Islet precursor cell (in vitro differentiated cells): ENCODE measurements around the gene TFAP2C.
"Not testable (repeated sequence)": the region's sequence is repeated elsewhere in the genome, so short reads cannot be mapped to it uniquely, and the experiment has no call there.

Experiments
- DNase-seq: peaks from one replicate; pipeline ENCODE4 v3.0.0-alpha.2; 2018

Gene TFAP2C

GRCh38 chr20:56617489-56617888 is 11.6 kb upstream of the TFAP2C start:
- peak; percentile 22 for DNase-seq

GRCh38 chr20:56621730-56622129 is 7.4 kb upstream of the TFAP2C start:
- no peak for DNase-seq

- not testable (repeated sequence) for DNase-seq
These were observed 5.2 kb upstream of the TFAP2C start for GRCh38 chr20:56623930-56624329.

- DNase-seq: peak; percentile 76
These were observed 4.1 kb upstream of the TFAP2C start for GRCh38 chr20:56624786-56625681.

- no peak for DNase-seq
These were observed 3.3 kb upstream of the TFAP2C start for GRCh38 chr20:56625837-56626236.

- peak; percentile 89 for DNase-seq
These were observed 2.6 kb upstream of the TFAP2C start for GRCh38 chr20:56626367-56627121.

GRCh38 chr20:56627122-56628014 is 1.7 kb upstream of the TFAP2C start:
- peak; percentile 73 for DNase-seq

- DNase-seq: peak; percentile 83
These were observed 862 bp upstream of the TFAP2C start for GRCh38 chr20:56628015-56628872.

GRCh38 chr20:56629464-56630085 is 469 bp downstream of the TFAP2C start:
- no peak for DNase-seq

- DNase-seq: peak; percentile 95
These were observed 984 bp downstream of the TFAP2C start for GRCh38 chr20:56630086-56630493.

- peak; percentile 80 for DNase-seq
These were observed 1.6 kb downstream of the TFAP2C start for GRCh38 chr20:56630506-56631317.

- DNase-seq: peak; percentile 65
These were observed 2.3 kb downstream of the TFAP2C start for GRCh38 chr20:56631318-56631989.

- DNase-seq: no peak
These were observed 2.9 kb downstream of the TFAP2C start for GRCh38 chr20:56631990-56632327.

- DNase-seq: no peak
These were observed 5.2 kb downstream of the TFAP2C start for GRCh38 chr20:56634307-56634706.

GRCh38 chr20:56634735-56635385 is 5.8 kb downstream of the TFAP2C start:
- DNase-seq: no peak

GRCh38 chr20:56636716-56637115 is 7.6 kb downstream of the TFAP2C start:
- DNase-seq: no peak

- DNase-seq: no peak
These were observed 8.5 kb downstream of the TFAP2C start for GRCh38 chr20:56637576-56637975.

GRCh38 chr20:56646599-56646998 is 17.5 kb downstream of the TFAP2C start:
- no peak for DNase-seq

- DNase-seq: no peak
These were observed 24.1 kb downstream of the TFAP2C start for GRCh38 chr20:56653211-56653610.

GRCh38 chr20:56656632-56657031 is 27.5 kb downstream of the TFAP2C start:
- no peak for DNase-seq
